K562 (cell line): Measurements from ENCODE around the gene PPP1R14B. TPM values are rescaled to one million over a fixed set of nuclear protein-coding genes. Genes with fewer than 3 reads are reported as not detected.
A peak's percentile ranks its signal among the peaks of the same experiment; 100 is the strongest.

ENCODE experiments used
- BCOR ChIP-seq: fragments of 450-650 bp; IDR thresholded peaks from 2 replicates; pipeline ENCODE4 v1.6.1; 2016
- CBX1 ChIP-seq: sonication (generic); IDR thresholded peaks from 2 replicates; pipeline ENCODE4 v1.6.1; 2016; ENCODE audit warnings: antibody characterized with exemption, low read depth, mild to moderate bottlenecking
- HNRNPK ChIP-seq: fragments of 200-400 bp; formaldehyde crosslinking; IDR thresholded peaks from one replicate; pipeline ENCODE4 v1.6.1; 2018; ENCODE audit warnings: mild to moderate bottlenecking, low read depth, low read length; ENCODE audit not compliant: poor library complexity, severe bottlenecking
- ID3 ChIP-seq, 2 experiments: fragments of 250-450 bp in 1 of 2; fragments of 450-650 bp in 1 of 2; sonication (Bioruptor Pico) in 1 of 2; IDR thresholded peaks; 2 replicates each; pipeline versions ENCODE4 v1.6.1 to v1.8.0; 2016 to 2021; ENCODE audit warnings: mild to moderate bottlenecking in 2 of 2, moderate library complexity in 2 of 2, missing compliant biosample characterization in 1 of 2, missing genetic modification characterization in 1 of 2
- KLF10 ChIP-seq: fragments of 250-450 bp; sonication (Bioruptor Pico); IDR thresholded peaks from 2 replicates; pipeline ENCODE4 v1.6.1; 2021; ENCODE audit warnings: matching md5 sums
- MECOM ChIP-seq: fragments of 250-450 bp; sonication (Bioruptor Pico); IDR thresholded peaks from 2 replicates; pipeline ENCODE4 v1.8.0; 2022; ENCODE audit warnings: inconsistent platforms
- MYNN ChIP-seq, 2 experiments: sonication (generic); formaldehyde crosslinking in 1 of 2; IDR thresholded peaks; 2 replicates each; pipeline versions ENCODE4 v1.5.0 to v1.6.1; 2016 to 2020; ENCODE audit warnings: antibody characterized with exemption in 1 of 2, missing genetic modification reagents in 1 of 2
- NFATC3 ChIP-seq: fragments of 450-650 bp; IDR thresholded peaks from 2 replicates; pipeline ENCODE4 v1.6.1; 2017; ENCODE audit warnings: mild to moderate bottlenecking
- NFIX ChIP-seq: fragments of 250-450 bp; sonication (Bioruptor Pico); IDR thresholded peaks from 2 replicates; pipeline ENCODE4 v1.4.0; 2020; ENCODE audit warnings: low read depth, mild to moderate bottlenecking, moderate library complexity
- NFRKB ChIP-seq: fragments of 450-650 bp; IDR thresholded peaks from 2 replicates; pipeline ENCODE4 v1.6.1; 2016; ENCODE audit warnings: low read depth
- NR2C2 ChIP-seq, 2 experiments: fragments of 200-800 bp in 1 of 2; sonication (Bioruptor generic) in 1 of 2; sonication (generic) in 1 of 2; formaldehyde crosslinking in 1 of 2; IDR thresholded peaks; 2 replicates each; pipeline versions ENCODE4 v1.6.1 to v1.8.0; 2016 to 2022; ENCODE audit warnings: mild to moderate bottlenecking in 1 of 2, missing compliant biosample characterization in 1 of 2, missing genetic modification characterization in 1 of 2, missing genetic modification reagents in 1 of 2
- NR3C1 ChIP-seq: sonication (generic); formaldehyde crosslinking; IDR thresholded peaks from 2 replicates; pipeline ENCODE4 v1.8.1; 2022; ENCODE audit warnings: missing genetic modification reagents
- POLR2B ChIP-seq: fragments of 450-650 bp; IDR thresholded peaks from 2 replicates; pipeline ENCODE4 v1.6.1; 2018; ENCODE audit warnings: low read depth; ENCODE audit not compliant: partially characterized antibody
- RBM17 ChIP-seq: fragments of 200-400 bp; formaldehyde crosslinking; IDR thresholded peaks from 2 replicates; pipeline ENCODE4 v1.6.1; 2017; ENCODE audit warnings: low read depth, mild to moderate bottlenecking, low read length, borderline replicate concordance
- RNF2 ChIP-seq: sonication (generic); IDR thresholded peaks from 2 replicates; pipeline ENCODE4 v1.6.1; 2016
- SRSF7 ChIP-seq: fragments of 200-400 bp; formaldehyde crosslinking; optimal IDR thresholded peaks from 2 replicates; pipeline ENCODE3; 2017; ENCODE audit warnings: mild to moderate bottlenecking, low read depth, low read length
- USF2 ChIP-seq: sonication (generic); formaldehyde crosslinking; IDR thresholded peaks from 2 replicates; pipeline ENCODE4 v1.5.0; 2020; ENCODE audit warnings: missing genetic modification reagents
- ZBTB12 ChIP-seq: fragments of 250-450 bp; sonication (Bioruptor Pico); IDR thresholded peaks from 2 replicates; pipeline ENCODE4 v1.4.0; 2020
- ZKSCAN1 ChIP-seq: fragments of 150-350 bp; IDR thresholded peaks from 2 replicates; pipeline ENCODE4 v1.6.1; 2016; ENCODE audit warnings: low read depth, low read length
- ZNF239 ChIP-seq: fragments of 250-450 bp; sonication (Bioruptor Pico); IDR thresholded peaks from 2 replicates; pipeline ENCODE4 v1.4.0; 2020; ENCODE audit warnings: mild to moderate bottlenecking
- ZNF398 ChIP-seq: fragments of 250-450 bp; sonication (Bioruptor Pico); IDR thresholded peaks from 2 replicates; pipeline ENCODE4 v1.8.0; 2021; ENCODE audit warnings: moderate library complexity, mild to moderate bottlenecking, inconsistent platforms
- ZSCAN29 ChIP-seq: fragments of 450-650 bp; IDR thresholded peaks from 2 replicates; pipeline ENCODE4 v1.6.1; 2017
- polyA plus RNA-seq, 8 experiments: library from polyadenylated mRNA; depleted of rRNA in 4 of 8; stranded (reverse) in 5 of 8; unstranded in 3 of 8; fragments of >200 nt; fragmentation: Nextera tagmentation in 2 of 8; fragmentation: Illumina TruSeq in 1 of 8; extraction: Ambion mirVana in 2 of 8; extraction: Trizol in 1 of 8; gene quantifications; 2 replicates each; pipeline versions ENCODE4 v1.2.1 to v1.2.3, GENCODE V29; 2011 to 2014; ENCODE audit warnings: inconsistent platforms in 1 of 8, missing spikeins in 1 of 8
- total RNA-seq, 7 experiments: library from RNA; depleted of rRNA in 6 of 7; stranded (reverse); fragments of >200 nt in 6 of 7; fragmentation: Illumina TruSeq in 2 of 7; extraction: Trizol in 2 of 7; gene quantifications; 2 replicates each; pipeline versions ENCODE4 v1.2.1 to v1.2.3, GENCODE V29; 2011 to 2021; ENCODE audit warnings: low replicate concordance in 1 of 7

PPP1R14B gene
- total and polyA plus RNA-seq, 9 of the 15 experiments (the other 6 are each of a cell fraction or from before 2014, with no cell fraction given) = 7.7 to 566 (median 212) TPM

GRCh38 chr11:64207256-64208085 is 39.3 kb downstream of the PPP1R14B start (continued):
- TF ChIP-seq ZBTB12 (CRISPR knock-in tag) = no peak
- TF ChIP-seq NFIX (CRISPR knock-in tag) = no peak
- peak; percentile 17; the same call in 1 of the 2 replicates for TF ChIP-seq ZNF239 (CRISPR knock-in tag)
- TF ChIP-seq RNF2 = peak; percentile 89
- TF ChIP-seq ZSCAN29 = no peak
- TF ChIP-seq ZNF398 (CRISPR knock-in tag) = no peak
- TF ChIP-seq CBX1 = no peak
- TF ChIP-seq ID3 (CRISPR knock-in tag; IDR thresholded peaks at IDR 0.05) = no peak
- 0 out of 2 replicates have a peak, but pooled peaks have one; percentile 14 for TF ChIP-seq ID3 (tag; IDR thresholded peaks at IDR 0.05)
- TF ChIP-seq USF2 = 0 out of 2 replicates have a peak, but pooled peaks have one; percentile 10
- no peak for TF ChIP-seq ZKSCAN1
- TF ChIP-seq POLR2B = peak; percentile 86
- TF ChIP-seq NR2C2 (CRISPR knock-in tag; IDR thresholded peaks at IDR 0.05) = no peak; the same call in 1 of the 2 replicates
- TF ChIP-seq NR2C2 (tag; IDR thresholded peaks at IDR 0.05) = peak; percentile 77
- no peak for TF ChIP-seq SRSF7
- no peak for TF ChIP-seq HNRNPK
- TF ChIP-seq NR3C1 (CRISPR knock-in tag) = no peak
- TF ChIP-seq KLF10 (CRISPR knock-in tag) = no peak
- peak; percentile 93; the same call in 1 of the 2 replicates for TF ChIP-seq NFRKB
- no peak for TF ChIP-seq RBM17
- TF ChIP-seq MYNN (IDR thresholded peaks at IDR 0.05) = peak; percentile 62; the same call in 1 of the 2 replicates
- no peak for TF ChIP-seq MYNN (CRISPR knock-in tag; IDR thresholded peaks at IDR 0.05)
- TF ChIP-seq NFATC3 = no peak
- TF ChIP-seq BCOR = no peak; the same call in 1 of the 2 replicates
- TF ChIP-seq MECOM (CRISPR knock-in tag) = no peak
